Left colon (tissue), 2 donors: ENCODE measurements around the gene MCRS1. TPM values are rescaled to one million over a fixed set of nuclear protein-coding genes. Genes with fewer than 3 reads are reported as not detected.
A peak's percentile ranks its signal among the peaks of the same experiment; 100 is the strongest.

Experiments used
- ATAC-seq: fragments of 200-7000 bp; cut with Tn5 transposase; one replicate; pipeline ENCODE4 v1.9.1; 2020; ENCODE audit warnings: mild to moderate bottlenecking, moderate library complexity
- DNase-seq, 2 donors: peaks; one replicate each; pipeline ENCODE4 v3.0.0-alpha.2; 2020
- intact Hi-C, 2 donors: fragments of 100-400 bp; cut with DNase I in 1 of 2; cut with micrococcal nuclease in 1 of 2; formaldehyde crosslinking; loops; one replicate each; pipeline versions ENCODE4 v1.11.2 to v1.14.0; 2022; cut with DNase I, micrococcal nuclease
- total RNA-seq, 2 donors: library from RNA; stranded (reverse); fragmentation: NEBNext Ultra II Directional; extraction: Animal tissue kit (Norgen Biotek cat#: 25700); gene quantifications; one replicate each; pipeline ENCODE4 v1.2.1, GENCODE V29; 2021
- donor health status: DM: no; HTN: no; CAD: no.
- donor health status: DM: yes; HTN: yes; CAD: no.

The MCRS1 gene
- total RNA-seq, 2 donors from 2014 or later, result 62.3 to 66.1 TPM

- intact Hi-C loops, result no loop called here
- DNase-seq, result no peak
- ATAC-seq, result no peak
These were observed 8.8 kb downstream of the MCRS1 start for GRCh38 chr12:49559011-49559675.

- no peak for DNase-seq
- intact Hi-C loops, result no loop called here
- no peak for ATAC-seq
These were observed 9.4 kb downstream of the MCRS1 start for GRCh38 chr12:49558526-49558925.

GRCh38 chr12:49557917-49558215, 10.1 kb downstream of the MCRS1 start:
- intact Hi-C loops, result no loop called here
- DNase-seq (no peak), ATAC-seq (peak; percentile 38)

- intact Hi-C loops, result no loop called here
- no peak for ATAC-seq
- no peak for DNase-seq
These were observed 10.6 kb downstream of the MCRS1 start for GRCh38 chr12:49557187-49557916.

- intact Hi-C loops, result no loop called here
- ATAC-seq (peak; percentile 6), DNase-seq (no peak)
These were observed 11.4 kb downstream of the MCRS1 start for GRCh38 chr12:49556391-49557186.

GRCh38 chr12:49555631-49556390, 12.1 kb downstream of the MCRS1 start:
- intact Hi-C loops, result no loop called here
- ATAC-seq, result peak; percentile 5
- no peak for DNase-seq

GRCh38 chr12:49554266-49554665, 13.7 kb downstream of the MCRS1 start:
- DNase-seq, result no peak
- no peak for ATAC-seq
- intact Hi-C loops, result no loop called here

- peak; percentile 45 for ATAC-seq
- intact Hi-C loops, result no loop called here
- no peak for DNase-seq
These were observed 14.3 kb downstream of the MCRS1 start for GRCh38 chr12:49553512-49554088.

GRCh38 chr12:49552899-49553298, 15.0 kb downstream of the MCRS1 start:
- DNase-seq (no peak), ATAC-seq (no peak)
- intact Hi-C loops, result no loop called here

GRCh38 chr12:49552425-49552824, 15.5 kb downstream of the MCRS1 start:
- intact Hi-C loops, result no loop called here
- DNase-seq (no peak), ATAC-seq (no peak)

GRCh38 chr12:49552014-49552413, 15.9 kb downstream of the MCRS1 start:
- ATAC-seq (no peak), DNase-seq (no peak)
- intact Hi-C loops, result no loop called here

GRCh38 chr12:49550693-49551252, 17.2 kb downstream of the MCRS1 start:
- ATAC-seq, result no peak
- intact Hi-C loops, result no loop called here
- no peak for DNase-seq

- intact Hi-C loops, result no loop called here
- no peak for DNase-seq
- ATAC-seq, result peak; percentile 44
These were observed 17.9 kb downstream of the MCRS1 start for GRCh38 chr12:49549735-49550692.

GRCh38 chr12:49548822-49549648, 18.9 kb downstream of the MCRS1 start:
- intact Hi-C loops, result no loop called here

GRCh38 chr12:49548481-49548821, 19.5 kb downstream of the MCRS1 start:
- intact Hi-C loops, result no loop called here
- DNase-seq (no peak), ATAC-seq (no peak)

More at GRCh38 chr12:49548822-49549648, 18.9 kb downstream of the MCRS1 start:
- DNase-seq (peak in 1 of 2 donors; percentile 32), ATAC-seq (peak; percentile 44)

GRCh38 chr12:49547090-49547690, 20.8 kb downstream of the MCRS1 start:
- DNase-seq (no peak), ATAC-seq (no peak)
- intact Hi-C loops, result no loop called here
